Esophagus squamous epithelium (tissue), 4 donors: ENCODE measurements around the gene STAC.

Experiments
- POLR2A ChIP-seq, 4 donors: fragments of 450-650 bp; IDR thresholded peaks; one replicate each; pipeline ENCODE4 v1.6.1; 2017; ENCODE audit warnings: antibody characterized with exemption in 4 of 4, mild to moderate bottlenecking in 4 of 4, moderate library complexity in 3 of 4
- TF ChIP-seq, protein P1 (sequence below), 6 experiments: fragments of 450-650 bp in 4 of 6; fragments of 200-600 bp in 2 of 6; sonication (generic) in 2 of 6; IDR thresholded peaks; one replicate each; pipeline ENCODE4 v1.5.1; 2016 to 2019; ENCODE audit warnings: antibody characterized with exemption in 6 of 6, mild to moderate bottlenecking in 4 of 6, moderate library complexity in 4 of 6

DNA sequence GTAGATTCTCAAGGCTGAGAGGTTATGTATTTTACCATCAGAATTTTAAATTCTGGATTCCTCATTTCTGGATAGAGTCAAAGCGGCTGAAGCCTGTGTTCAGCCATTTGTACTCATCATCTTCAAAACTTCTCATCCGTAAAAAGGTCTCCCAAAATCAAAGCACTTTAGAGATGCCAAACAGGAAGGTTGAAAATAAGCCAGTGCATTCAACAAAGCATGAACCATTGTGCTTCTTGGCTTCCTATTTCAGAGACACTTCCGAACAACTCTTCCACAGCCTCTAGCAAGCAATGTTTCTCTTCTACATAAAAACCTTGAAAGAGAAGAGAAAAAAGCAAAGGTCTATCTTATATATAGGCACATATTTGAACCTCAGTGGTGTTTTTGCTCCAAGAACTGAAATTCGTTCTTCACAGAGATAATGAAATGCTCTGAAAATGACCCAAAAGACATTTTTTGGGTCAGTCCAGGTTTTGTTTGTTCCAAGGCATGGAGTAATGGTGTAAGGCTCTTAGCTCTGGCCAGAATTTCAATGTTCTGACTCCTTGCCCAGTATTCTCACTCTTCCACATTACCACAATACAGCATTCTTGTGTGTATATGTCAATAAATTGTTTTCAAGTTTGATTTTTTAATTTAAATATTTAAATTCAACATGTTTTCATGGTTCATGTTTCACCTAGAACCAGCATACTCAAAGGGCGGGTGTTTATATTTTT lies 163.1 kb downstream of the STAC start:
- TF ChIP-seq, protein P1, sequence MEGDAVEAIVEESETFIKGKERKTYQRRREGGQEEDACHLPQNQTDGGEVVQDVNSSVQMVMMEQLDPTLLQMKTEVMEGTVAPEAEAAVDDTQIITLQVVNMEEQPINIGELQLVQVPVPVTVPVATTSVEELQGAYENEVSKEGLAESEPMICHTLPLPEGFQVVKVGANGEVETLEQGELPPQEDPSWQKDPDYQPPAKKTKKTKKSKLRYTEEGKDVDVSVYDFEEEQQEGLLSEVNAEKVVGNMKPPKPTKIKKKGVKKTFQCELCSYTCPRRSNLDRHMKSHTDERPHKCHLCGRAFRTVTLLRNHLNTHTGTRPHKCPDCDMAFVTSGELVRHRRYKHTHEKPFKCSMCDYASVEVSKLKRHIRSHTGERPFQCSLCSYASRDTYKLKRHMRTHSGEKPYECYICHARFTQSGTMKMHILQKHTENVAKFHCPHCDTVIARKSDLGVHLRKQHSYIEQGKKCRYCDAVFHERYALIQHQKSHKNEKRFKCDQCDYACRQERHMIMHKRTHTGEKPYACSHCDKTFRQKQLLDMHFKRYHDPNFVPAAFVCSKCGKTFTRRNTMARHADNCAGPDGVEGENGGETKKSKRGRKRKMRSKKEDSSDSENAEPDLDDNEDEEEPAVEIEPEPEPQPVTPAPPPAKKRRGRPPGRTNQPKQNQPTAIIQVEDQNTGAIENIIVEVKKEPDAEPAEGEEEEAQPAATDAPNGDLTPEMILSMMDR (IDR thresholded peaks at IDR 0.05): no peak
- TF ChIP-seq POLR2A (IDR thresholded peaks at IDR 0.05): no peak
